ENCODE data around the gene SYT9. TPM values are rescaled to one million over a fixed set of nuclear protein-coding genes. Genes with fewer than 3 reads are reported as not detected.

Gene SYT9
- polyA plus RNA-seq, 4 donors: 0.09 to 0.72 TPM; not detected in 2

- H3K4me3 ChIP-seq (ENCODE audit: low read depth in 1 of 3, low read length in 3 of 3): no peak overlapping the region
- DNase-seq: no peak
- no peak for FAIRE-seq
Measured at GRCh38 chr11:7435176-7435575, 183.5 kb downstream of the SYT9 start.

GRCh38 chr11:7436146-7436545 is 184.4 kb downstream of the SYT9 start:
- no peak for FAIRE-seq
- DNase-seq: no peak
- Histone ChIP-seq H3K4me1 (ENCODE audit: control insufficient read depth in 3 of 3, insufficient read depth in 2 of 3, low read depth in 1 of 3, low read length in 2 of 3) (no peaks in the 10 kb centered on the region), H3K36me3 (ENCODE audit: control insufficient read depth in 3 of 3, insufficient read depth in 2 of 3, low read depth in 1 of 3, low read length in 3 of 3) (no peaks in the 10 kb centered on the region), H3K27me3 (ENCODE audit: control insufficient read depth in 3 of 3, insufficient read depth in 3 of 3, low read length in 3 of 3) (no peaks in the 10 kb centered on the region), H3K9me3 (ENCODE audit: control insufficient read depth in 2 of 2, insufficient read depth in 1 of 2, low read depth in 1 of 2, low read length in 1 of 2) (no peaks in the 10 kb centered on the region), H3K27ac (ENCODE audit: low read depth in 1 of 3, low read length in 2 of 3) (no peak overlapping the region), H3K4me3 (ENCODE audit: low read depth in 1 of 3, low read length in 3 of 3) (no peak overlapping the region)
- 72 to 90% (median 89%) methylated on average over 1 of the region's 1 CpG for WGBS, 3 donors

More at GRCh38 chr11:7435176-7435575, 183.5 kb downstream of the SYT9 start:
- Histone ChIP-seq H3K27me3 (ENCODE audit: control insufficient read depth in 3 of 3, insufficient read depth in 3 of 3, low read length in 3 of 3) (no peaks in the 10 kb centered on the region), H3K4me1 (ENCODE audit: control insufficient read depth in 3 of 3, insufficient read depth in 2 of 3, low read depth in 1 of 3, low read length in 2 of 3) (no peaks in the 10 kb centered on the region), H3K36me3 (ENCODE audit: control insufficient read depth in 3 of 3, insufficient read depth in 2 of 3, low read depth in 1 of 3, low read length in 3 of 3) (no peaks in the 10 kb centered on the region), H3K27ac (ENCODE audit: low read depth in 1 of 3, low read length in 2 of 3) (no peak overlapping the region), H3K9me3 (ENCODE audit: control insufficient read depth in 2 of 2, insufficient read depth in 1 of 2, low read depth in 1 of 2, low read length in 1 of 2) (no peaks in the 10 kb centered on the region)
- WGBS, 3 donors: 22 to 37% (median 23%) methylated on average over 2 of the region's 2 CpGs

GRCh38 chr11:7436657-7437056 is 185.0 kb downstream of the SYT9 start:
- H3K4me1 ChIP-seq (ENCODE audit: control insufficient read depth in 3 of 3, insufficient read depth in 2 of 3, low read depth in 1 of 3, low read length in 2 of 3): no peaks in the 10 kb centered on the region
- H3K36me3 ChIP-seq (ENCODE audit: control insufficient read depth in 3 of 3, insufficient read depth in 2 of 3, low read depth in 1 of 3, low read length in 3 of 3): no peaks in the 10 kb centered on the region
- H3K27ac ChIP-seq (ENCODE audit: low read depth in 1 of 3, low read length in 2 of 3): no peak overlapping the region
- 25 to 42% (median 39%) methylated on average over 5 of the region's 5 CpGs for WGBS, 3 donors
- FAIRE-seq (no peak), DNase-seq (peak in 1 of 2 donors; percentile 15)
- H3K9me3 ChIP-seq (ENCODE audit: control insufficient read depth in 2 of 2, insufficient read depth in 1 of 2, low read depth in 1 of 2, low read length in 1 of 2): no peaks in the 10 kb centered on the region
- no peaks in the 10 kb centered on the region for H3K27me3 ChIP-seq (ENCODE audit: control insufficient read depth in 3 of 3, insufficient read depth in 3 of 3, low read length in 3 of 3)
- H3K4me3 ChIP-seq (ENCODE audit: low read depth in 1 of 3, low read length in 3 of 3): no peak overlapping the region

GRCh38 chr11:7437696-7438095 is 186.0 kb downstream of the SYT9 start:
- Histone ChIP-seq H3K4me3 (ENCODE audit: low read depth in 1 of 3, low read length in 3 of 3) (no peak overlapping the region), H3K9me3 (ENCODE audit: control insufficient read depth in 2 of 2, insufficient read depth in 1 of 2, low read depth in 1 of 2, low read length in 1 of 2) (no peaks in the 10 kb centered on the region), H3K27me3 (ENCODE audit: control insufficient read depth in 3 of 3, insufficient read depth in 3 of 3, low read length in 3 of 3) (no peaks in the 10 kb centered on the region), H3K4me1 (ENCODE audit: control insufficient read depth in 3 of 3, insufficient read depth in 2 of 3, low read depth in 1 of 3, low read length in 2 of 3) (no peaks in the 10 kb centered on the region), H3K36me3 (ENCODE audit: control insufficient read depth in 3 of 3, insufficient read depth in 2 of 3, low read depth in 1 of 3, low read length in 3 of 3) (no peaks in the 10 kb centered on the region), H3K27ac (ENCODE audit: low read depth in 1 of 3, low read length in 2 of 3) (no peak overlapping the region)
- FAIRE-seq (no peak), DNase-seq (no peak)
- WGBS, 3 donors: 81 to 91% (median 83%) methylated on average over 3 of the region's 3 CpGs

- Histone ChIP-seq H3K27me3 (ENCODE audit: control insufficient read depth in 3 of 3, insufficient read depth in 3 of 3, low read length in 3 of 3) (no peaks in the 10 kb centered on the region), H3K4me3 (ENCODE audit: low read depth in 1 of 3, low read length in 3 of 3) (no peak overlapping the region), H3K27ac (ENCODE audit: low read depth in 1 of 3, low read length in 2 of 3) (no peak overlapping the region), H3K9me3 (ENCODE audit: control insufficient read depth in 2 of 2, insufficient read depth in 1 of 2, low read depth in 1 of 2, low read length in 1 of 2) (no peaks in the 10 kb centered on the region), H3K4me1 (ENCODE audit: control insufficient read depth in 3 of 3, insufficient read depth in 2 of 3, low read depth in 1 of 3, low read length in 2 of 3) (no peaks in the 10 kb centered on the region), H3K36me3 (ENCODE audit: control insufficient read depth in 3 of 3, insufficient read depth in 2 of 3, low read depth in 1 of 3, low read length in 3 of 3) (no peaks in the 10 kb centered on the region)
- WGBS, 3 donors: 82 to 96% (median 85%) methylated on average over 3 of the region's 3 CpGs
- DNase-seq: no peak
- no peak for FAIRE-seq
Measured at GRCh38 chr11:7439746-7440320, 188.1 kb downstream of the SYT9 start.

- Histone ChIP-seq H3K27me3 (ENCODE audit: control insufficient read depth in 3 of 3, insufficient read depth in 3 of 3, low read length in 3 of 3) (no peaks in the 10 kb centered on the region), H3K4me1 (ENCODE audit: control insufficient read depth in 3 of 3, insufficient read depth in 2 of 3, low read depth in 1 of 3, low read length in 2 of 3) (no peaks in the 10 kb centered on the region), H3K27ac (ENCODE audit: low read depth in 1 of 3, low read length in 2 of 3) (no peak overlapping the region), H3K9me3 (ENCODE audit: control insufficient read depth in 2 of 2, insufficient read depth in 1 of 2, low read depth in 1 of 2, low read length in 1 of 2) (no peaks in the 10 kb centered on the region), H3K36me3 (ENCODE audit: control insufficient read depth in 3 of 3, insufficient read depth in 2 of 3, low read depth in 1 of 3, low read length in 3 of 3) (no peaks in the 10 kb centered on the region), H3K4me3 (ENCODE audit: low read depth in 1 of 3, low read length in 3 of 3) (no peak overlapping the region)
- no peak for FAIRE-seq
- DNase-seq: peak; percentile 63 to 65
- WGBS, 3 donors: 27 to 32% (median 27%) methylated on average over 6 of the region's 6 CpGs
Measured at GRCh38 chr11:7442588-7443215, 191.0 kb downstream of the SYT9 start.

GRCh38 chr11:7444091-7444981 is 192.6 kb downstream of the SYT9 start:
- no peaks in the 10 kb centered on the region for H3K27me3 ChIP-seq (ENCODE audit: control insufficient read depth in 3 of 3, insufficient read depth in 3 of 3, low read length in 3 of 3)
- H3K9me3 ChIP-seq (ENCODE audit: control insufficient read depth in 2 of 2, insufficient read depth in 1 of 2, low read depth in 1 of 2, low read length in 1 of 2): no peaks in the 10 kb centered on the region
- DNase-seq: no peak
- no peaks in the 10 kb centered on the region for H3K4me1 ChIP-seq (ENCODE audit: control insufficient read depth in 3 of 3, insufficient read depth in 2 of 3, low read depth in 1 of 3, low read length in 2 of 3)
- H3K4me3 ChIP-seq (ENCODE audit: low read depth in 1 of 3, low read length in 3 of 3): no peak overlapping the region
- FAIRE-seq: no peak
- no peaks in the 10 kb centered on the region for H3K36me3 ChIP-seq (ENCODE audit: control insufficient read depth in 3 of 3, insufficient read depth in 2 of 3, low read depth in 1 of 3, low read length in 3 of 3)
- whole genome bisulfite sequencing, 3 donors: 65 to 83% (median 77%) methylated on average over 6 of the region's 6 CpGs
- H3K27ac ChIP-seq (ENCODE audit: low read depth in 1 of 3, low read length in 2 of 3): no peak overlapping the region

GRCh38 chr11:7445564-7445963 is 193.9 kb downstream of the SYT9 start:
- H3K27ac ChIP-seq (ENCODE audit: low read depth in 1 of 3, low read length in 2 of 3): no peak overlapping the region
- no peaks in the 10 kb centered on the region for H3K36me3 ChIP-seq (ENCODE audit: control insufficient read depth in 3 of 3, insufficient read depth in 2 of 3, low read depth in 1 of 3, low read length in 3 of 3)
- no peak for FAIRE-seq
- no peak overlapping the region for H3K4me3 ChIP-seq (ENCODE audit: low read depth in 1 of 3, low read length in 3 of 3)
- no peaks in the 10 kb centered on the region for H3K9me3 ChIP-seq (ENCODE audit: control insufficient read depth in 2 of 2, insufficient read depth in 1 of 2, low read depth in 1 of 2, low read length in 1 of 2)
- 81 to 94% (median 92%) methylated on average over 5 of the region's 5 CpGs for WGBS, 3 donors
- no peaks in the 10 kb centered on the region for H3K27me3 ChIP-seq (ENCODE audit: control insufficient read depth in 3 of 3, insufficient read depth in 3 of 3, low read length in 3 of 3)
- no peak for DNase-seq
- H3K4me1 ChIP-seq (ENCODE audit: control insufficient read depth in 3 of 3, insufficient read depth in 2 of 3, low read depth in 1 of 3, low read length in 2 of 3): no peaks in the 10 kb centered on the region

All from small intestine (tissue), 7 donors.